ENCODE measurements around the gene CIAO2B. TPM values are rescaled to one million over a fixed set of nuclear protein-coding genes. Genes with fewer than 3 reads are reported as not detected.
"Not testable (repeated sequence)": the region's sequence is repeated elsewhere in the genome, so short reads cannot be mapped to it uniquely, and the experiment has no call there.

The CIAO2B gene
- total RNA-seq, result 162 and 164 TPM in 2 replicates

DNA sequence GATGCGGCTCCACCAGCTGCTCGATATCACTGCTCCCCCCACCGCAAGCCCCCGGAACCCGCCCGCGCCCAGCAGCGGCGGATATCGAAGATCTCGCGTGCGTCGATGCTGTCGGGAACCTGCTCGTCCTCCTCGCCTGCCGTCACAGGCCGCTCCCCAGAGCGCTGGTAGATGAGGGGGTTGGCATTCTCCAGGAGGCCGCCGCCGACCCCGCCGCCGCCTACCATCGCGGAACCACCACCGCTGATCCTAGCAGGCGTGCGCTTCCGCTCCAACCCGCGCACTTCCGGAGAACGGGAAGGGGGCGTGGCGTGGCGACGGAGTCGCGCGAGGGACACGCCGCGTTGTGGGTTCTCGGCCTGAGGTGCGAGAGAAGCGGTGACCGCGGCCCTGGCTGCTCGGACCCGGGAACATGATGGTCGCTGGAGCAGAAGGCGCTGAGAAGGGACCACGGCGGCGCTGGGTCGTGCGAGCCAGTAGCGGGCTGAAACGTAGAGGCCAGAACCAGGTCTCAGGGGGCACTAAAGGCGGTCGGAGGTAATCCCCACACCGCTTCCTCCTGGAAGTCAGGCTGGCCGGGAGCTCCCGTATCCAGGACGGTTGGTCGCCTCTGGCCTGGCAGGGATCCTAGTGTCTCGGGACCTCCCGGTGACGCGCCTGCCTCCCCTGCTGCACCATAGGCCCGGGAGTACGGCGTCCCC lies at the start of gene CIAO2B:
Gene CIAO2B (minus strand): TSS at position 265 of the 701 bp plus-strand sequence. CDS start 38 bp downstream, at position 227.
- peaks cover 53% of the 10 kb centered on the region for H3K4me1 Mint-ChIP-seq (ENCODE audit: low read depth)
- intact Hi-C loops (cut with micrococcal nuclease), result loop anchor here (1.0 to 2.0 kb wide), 3 partner anchors 13 to 61 kb away; partner anchors contain the start of gene PDP2
- peak within 1 kb of the TSS; percentile 96 for H3K4me3 Mint-ChIP-seq

DNA sequence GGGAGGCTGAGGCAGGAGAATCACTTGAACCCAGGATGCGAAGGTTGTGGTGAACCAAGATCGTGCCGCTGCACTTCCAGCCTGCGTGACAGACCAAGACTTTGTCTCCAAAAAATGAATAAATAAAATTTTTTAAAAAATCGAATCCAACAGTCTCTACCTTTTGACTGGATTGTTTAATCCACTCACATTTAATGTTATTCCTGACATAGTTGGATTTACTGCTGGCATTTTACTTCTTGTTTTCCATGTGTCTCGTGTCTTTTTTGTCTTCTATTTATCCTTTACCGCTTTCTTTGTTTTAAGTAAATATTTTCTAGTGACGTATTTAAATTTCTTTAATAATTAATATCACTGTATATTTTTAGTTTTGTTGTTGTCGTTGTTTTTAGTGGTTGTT lies 48.8 kb upstream of the CIAO2B start:
- Mint-ChIP-seq H3K36me3 (ENCODE audit: low read depth) (peaks cover 9% of the 10 kb centered on the region), H3K27me3 (ENCODE audit: insufficient read depth) (no peaks in the 10 kb centered on the region), H3K9me3 (no peaks in the 10 kb centered on the region), H3K27ac (peak overlapping the region; percentile 99), H3K4me3 (no peak overlapping the region), H3K4me1 (ENCODE audit: low read depth) (peaks cover 60% of the 10 kb centered on the region)
- intact Hi-C loops (cut with micrococcal nuclease), result no loop called here
- DNase-seq (ENCODE audit: low spot score), result no peak

More for the DNA sequence above, at the start of gene CIAO2B:
- peak; percentile 88 for DNase-seq (ENCODE audit: low spot score)
- Mint-ChIP-seq H3K9me3 (no peaks in the 10 kb centered on the region), H3K27me3 (ENCODE audit: insufficient read depth) (no peaks in the 10 kb centered on the region), H3K27ac (peak within 1 kb of the TSS; percentile 87), H3K36me3 (ENCODE audit: low read depth) (peaks cover 31% of the 10 kb centered on the region)

DNA sequence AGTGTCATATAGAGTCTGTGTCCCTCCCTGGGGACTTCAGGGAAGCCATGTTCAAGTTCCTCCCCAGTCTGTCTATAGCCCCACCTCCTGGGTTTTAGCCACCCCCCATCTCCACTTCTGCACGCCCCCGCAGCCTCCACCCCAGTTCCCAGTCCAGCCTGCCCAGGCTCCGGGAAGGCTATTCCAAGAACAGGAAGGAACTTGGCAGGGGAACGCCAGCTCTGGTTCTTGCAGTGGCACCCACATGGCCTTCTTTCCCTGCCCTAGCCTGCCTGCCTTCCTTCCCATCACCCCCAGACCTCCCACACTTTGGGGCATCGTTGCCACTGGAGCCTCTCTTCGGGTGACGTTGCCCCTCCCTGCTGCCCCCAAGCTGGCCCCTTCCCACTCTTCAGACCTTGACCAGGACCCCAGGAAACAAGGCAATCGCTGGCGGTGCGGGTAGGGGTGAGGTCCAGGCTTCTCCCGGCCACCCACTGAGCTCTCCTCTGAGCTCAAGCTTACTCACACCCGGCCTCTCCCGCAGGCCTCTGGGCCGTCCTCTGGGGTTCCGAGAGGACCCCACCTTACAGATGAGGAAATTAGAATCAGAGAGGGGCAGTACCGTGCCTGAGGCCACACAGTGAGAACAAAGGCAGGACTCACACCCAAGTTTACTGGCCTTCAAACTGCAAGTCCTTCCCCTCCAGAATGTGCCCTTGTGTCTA lies 45.0 kb upstream of the CIAO2B start:
- H3K9me3 Mint-ChIP-seq, result no peaks in the 10 kb centered on the region
- peaks cover 68% of the 10 kb centered on the region for H3K4me1 Mint-ChIP-seq (ENCODE audit: low read depth)
- intact Hi-C loops (cut with micrococcal nuclease), result no loop called here
- no peaks in the 10 kb centered on the region for H3K27me3 Mint-ChIP-seq (ENCODE audit: insufficient read depth)
- peaks cover 1% of the 10 kb centered on the region for H3K36me3 Mint-ChIP-seq (ENCODE audit: low read depth)
- H3K4me3 Mint-ChIP-seq, result no peak overlapping the region
- peak overlapping the region; percentile 18 for H3K27ac Mint-ChIP-seq
- no peak for DNase-seq (ENCODE audit: low spot score)

DNA sequence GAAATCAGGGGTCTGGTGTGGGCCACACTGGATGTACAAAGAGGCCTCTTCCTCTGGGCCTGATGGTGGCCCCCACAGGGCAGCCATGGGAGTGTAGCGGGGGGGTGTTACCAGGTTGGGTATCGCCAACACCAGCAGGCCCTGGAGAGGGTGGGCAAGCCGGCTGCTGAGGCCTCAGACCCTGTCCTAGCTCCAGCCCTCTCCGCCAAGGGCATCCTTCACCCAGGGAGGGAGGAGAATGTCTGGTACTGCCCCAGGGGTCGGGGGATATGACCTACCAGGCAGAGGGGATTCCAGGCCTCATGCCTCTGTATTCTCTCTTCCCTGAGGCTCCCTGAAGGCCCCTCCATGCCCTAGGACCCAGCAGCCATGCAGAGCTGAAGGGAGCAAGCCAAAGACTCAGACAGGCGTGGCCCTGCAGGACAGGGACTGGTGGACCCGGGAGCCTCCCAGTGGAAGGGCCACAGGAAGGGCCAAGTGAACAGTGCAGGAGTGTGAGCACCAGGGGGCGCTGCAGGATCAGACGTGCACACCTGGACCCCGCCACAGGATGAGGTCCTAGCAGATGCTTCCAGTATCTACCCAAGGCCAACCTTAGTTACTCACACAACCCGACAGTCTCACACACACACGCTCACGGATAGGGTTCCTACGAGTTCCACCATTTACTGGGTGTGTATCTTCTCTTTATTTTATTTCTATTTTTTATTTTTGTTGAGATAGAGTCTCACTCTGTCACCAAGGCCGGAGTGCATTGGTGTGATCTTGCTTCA lies 43.3 kb upstream of the CIAO2B start:
- peak overlapping the region; percentile 75 for H3K27ac Mint-ChIP-seq
- intact Hi-C loops (cut with micrococcal nuclease), result loop anchor here (1.0 to 2.0 kb wide), 8 partner anchors 23 to 208 kb away; partner anchors contain the start of genes FBXL8, PHAF1 and TRADD
- no peak overlapping the region for H3K4me3 Mint-ChIP-seq
- H3K36me3 Mint-ChIP-seq (ENCODE audit: low read depth), result peaks cover 1% of the 10 kb centered on the region
- no peaks in the 10 kb centered on the region for H3K9me3 Mint-ChIP-seq
- peaks cover 57% of the 10 kb centered on the region for H3K4me1 Mint-ChIP-seq (ENCODE audit: low read depth)
- DNase-seq (ENCODE audit: low spot score), result peak; percentile 83
- no peaks in the 10 kb centered on the region for H3K27me3 Mint-ChIP-seq (ENCODE audit: insufficient read depth)

DNA sequence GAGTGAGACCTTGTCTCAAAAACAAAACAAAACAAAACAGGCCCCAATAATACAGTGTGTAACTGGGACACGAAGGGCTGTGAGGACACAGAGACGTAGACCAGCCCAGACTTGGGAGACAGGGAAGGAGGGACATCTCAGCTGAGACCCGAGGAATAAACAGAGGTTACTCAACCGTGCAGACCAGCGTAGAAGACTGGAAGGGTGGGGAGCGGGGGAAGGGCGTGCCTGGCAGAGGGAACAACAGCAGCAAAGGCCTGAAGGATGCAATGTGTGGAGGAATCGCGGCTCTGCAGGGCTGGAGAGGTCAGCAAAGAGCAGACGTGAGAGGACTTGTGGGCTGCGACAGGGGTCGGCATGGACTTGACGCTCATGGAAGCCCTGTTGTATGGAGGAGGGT lies 42.5 kb upstream of the CIAO2B start:
- intact Hi-C loops (cut with micrococcal nuclease), result loop anchor here (1.0 to 2.0 kb wide), 8 partner anchors 22 to 209 kb away; partner anchors contain the start of genes FBXL8, PHAF1 and TRADD
- peaks cover 1% of the 10 kb centered on the region for H3K36me3 Mint-ChIP-seq (ENCODE audit: low read depth)
- no peaks in the 10 kb centered on the region for H3K9me3 Mint-ChIP-seq
- peaks cover 51% of the 10 kb centered on the region for H3K4me1 Mint-ChIP-seq (ENCODE audit: low read depth)
- H3K27ac Mint-ChIP-seq, result peak overlapping the region; percentile 22
- DNase-seq (ENCODE audit: low spot score), result no peak
- H3K27me3 Mint-ChIP-seq (ENCODE audit: insufficient read depth), result no peaks in the 10 kb centered on the region
- peak overlapping the region; percentile 9 for H3K4me3 Mint-ChIP-seq

DNA sequence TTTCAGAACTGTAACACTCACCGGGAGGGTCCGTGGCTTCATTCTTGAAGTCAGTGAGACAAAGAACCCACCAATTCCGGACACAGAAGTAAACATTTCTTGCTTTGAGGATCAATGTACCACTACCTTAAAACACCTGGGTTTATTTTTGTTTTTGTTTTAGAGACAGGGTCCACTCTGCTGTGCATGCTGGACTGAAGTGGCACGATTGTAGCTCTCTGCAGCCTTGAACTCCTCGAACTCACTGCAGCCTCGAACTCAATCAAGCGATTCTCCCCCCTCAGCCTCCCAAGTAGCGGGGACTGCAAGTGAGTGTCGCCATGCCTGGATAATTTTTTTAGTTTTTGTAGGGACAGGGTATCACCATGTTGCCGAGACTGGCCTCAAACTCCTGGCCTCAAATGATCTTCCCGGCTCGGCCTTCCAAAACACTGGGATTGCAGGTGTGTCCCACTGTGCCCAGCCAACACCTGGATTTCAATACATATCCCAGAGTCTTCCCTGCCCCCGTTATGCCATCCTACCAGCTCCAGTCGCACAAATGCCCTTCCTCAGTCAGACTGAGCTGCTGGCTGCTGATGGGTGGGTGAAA lies 41.2 kb upstream of the CIAO2B start:
- Mint-ChIP-seq H3K4me1 (ENCODE audit: low read depth) (peaks cover 41% of the 10 kb centered on the region), H3K27me3 (ENCODE audit: insufficient read depth) (no peaks in the 10 kb centered on the region), H3K36me3 (ENCODE audit: low read depth) (peaks cover 1% of the 10 kb centered on the region), H3K4me3 (peak overlapping the region; percentile 80), H3K9me3 (no peaks in the 10 kb centered on the region), H3K27ac (peak overlapping the region; percentile 80)
- intact Hi-C loops (cut with micrococcal nuclease), result loop anchor here (1.0 kb wide), 1 partner anchor 9 kb away; no protein-coding TSS in a partner anchor
- DNase-seq (ENCODE audit: low spot score), result no peak

DNA sequence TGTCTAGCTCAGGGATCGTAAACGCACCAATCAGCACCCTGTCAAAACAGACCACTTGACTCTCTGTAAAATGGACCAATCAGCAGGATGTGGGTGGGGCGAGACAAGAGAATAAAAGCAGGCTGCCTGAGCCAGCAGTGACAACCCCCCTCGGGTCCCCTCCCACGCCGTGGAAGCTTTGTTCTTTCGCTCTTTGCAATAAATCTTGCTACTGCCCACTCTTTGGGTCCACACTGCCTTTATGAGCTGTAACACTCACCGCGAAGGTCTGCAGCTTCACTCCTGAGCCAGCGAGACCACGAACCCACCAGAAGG lies 40.7 kb upstream of the CIAO2B start:
- Mint-ChIP-seq H3K4me1 (ENCODE audit: low read depth) (peaks cover 39% of the 10 kb centered on the region), H3K4me3 (peak overlapping the region; percentile 80), H3K27ac (peak overlapping the region; percentile 80)
- H3K36me3 Mint-ChIP-seq (ENCODE audit: low read depth); H3K27me3 Mint-ChIP-seq (ENCODE audit: insufficient read depth); H3K9me3 Mint-ChIP-seq: not testable (repeated sequence)
- intact Hi-C loops (cut with micrococcal nuclease), result loop anchor here (1.0 kb wide), 1 partner anchor 9 kb away; no protein-coding TSS in a partner anchor
- DNase-seq (ENCODE audit: low spot score), result peak; percentile 26

DNA sequence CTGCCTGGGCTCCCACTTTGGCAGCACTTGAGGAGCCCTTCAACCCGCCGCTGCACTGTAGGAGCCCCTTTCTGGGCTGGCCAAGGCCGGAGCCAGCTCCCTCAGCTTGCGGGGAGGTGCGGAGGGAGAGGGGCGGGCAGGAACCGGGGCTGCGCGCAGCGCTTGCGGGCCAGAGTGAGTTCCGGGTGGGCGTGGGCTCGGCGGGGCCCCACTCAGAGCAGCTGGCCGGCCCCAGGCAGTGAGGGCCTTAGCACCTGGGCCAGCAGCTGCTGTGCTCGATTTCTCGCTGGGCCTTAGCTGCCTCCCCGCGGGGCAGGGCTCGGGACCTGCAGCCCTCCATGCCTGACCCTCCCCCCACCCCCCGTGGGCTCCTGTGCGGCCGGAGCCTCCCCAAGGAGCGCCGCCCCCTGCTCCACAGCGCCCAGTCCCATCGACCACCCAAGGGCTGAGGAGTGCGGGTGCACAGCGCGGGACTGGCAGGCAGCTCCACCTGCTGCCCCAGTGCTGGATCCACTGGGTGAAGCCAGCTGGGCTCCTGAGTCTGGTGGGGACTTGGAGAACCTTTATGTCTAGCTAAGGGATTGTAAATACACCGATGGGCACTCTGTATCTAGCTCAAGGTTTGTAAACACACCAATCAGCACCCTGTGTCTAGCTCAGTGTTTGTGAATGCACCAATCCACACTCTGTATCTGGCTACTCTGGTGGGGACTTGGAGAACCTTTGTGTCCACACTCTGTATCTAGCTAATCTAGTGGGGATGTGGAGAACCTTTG lies 40.1 kb upstream of the CIAO2B start:
- DNase-seq (ENCODE audit: low spot score); H3K27me3 Mint-ChIP-seq (ENCODE audit: insufficient read depth); H3K36me3 Mint-ChIP-seq (ENCODE audit: low read depth); H3K9me3 Mint-ChIP-seq; intact Hi-C loops (cut with micrococcal nuclease): not testable (repeated sequence)
- Mint-ChIP-seq H3K4me3 (peak overlapping the region; percentile 80), H3K4me1 (ENCODE audit: low read depth) (peaks cover 39% of the 10 kb centered on the region), H3K27ac (peak overlapping the region; percentile 80)

DNA sequence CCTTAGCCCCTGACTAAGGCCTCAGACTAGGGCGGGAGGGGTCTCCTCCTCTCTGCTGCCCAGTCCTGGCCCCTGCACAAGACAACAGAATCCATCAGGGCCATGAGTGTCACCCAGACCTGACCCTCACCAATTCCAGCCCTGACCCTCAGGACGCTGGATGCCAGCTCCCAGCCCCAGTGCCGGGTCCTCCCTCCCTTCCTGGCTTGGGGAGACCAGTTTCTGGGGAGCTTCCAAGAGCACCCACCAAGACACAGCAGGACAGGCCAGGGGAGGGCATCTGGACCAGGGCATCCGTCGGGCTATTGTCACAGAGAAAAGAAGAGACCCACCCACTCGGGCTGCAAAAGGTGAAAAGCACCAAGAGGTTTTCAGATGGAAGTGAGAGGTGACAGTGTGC lies 39.5 kb upstream of the CIAO2B start:
- Mint-ChIP-seq H3K36me3 (ENCODE audit: low read depth) (peaks cover 1% of the 10 kb centered on the region), H3K4me3 (no peak overlapping the region), H3K27ac (no peak overlapping the region), H3K27me3 (ENCODE audit: insufficient read depth) (peaks cover 2% of the 10 kb centered on the region), H3K4me1 (ENCODE audit: low read depth) (peaks cover 38% of the 10 kb centered on the region), H3K9me3 (no peaks in the 10 kb centered on the region)
- intact Hi-C loops (cut with micrococcal nuclease), result no loop called here
- no peak for DNase-seq (ENCODE audit: low spot score)

DNA sequence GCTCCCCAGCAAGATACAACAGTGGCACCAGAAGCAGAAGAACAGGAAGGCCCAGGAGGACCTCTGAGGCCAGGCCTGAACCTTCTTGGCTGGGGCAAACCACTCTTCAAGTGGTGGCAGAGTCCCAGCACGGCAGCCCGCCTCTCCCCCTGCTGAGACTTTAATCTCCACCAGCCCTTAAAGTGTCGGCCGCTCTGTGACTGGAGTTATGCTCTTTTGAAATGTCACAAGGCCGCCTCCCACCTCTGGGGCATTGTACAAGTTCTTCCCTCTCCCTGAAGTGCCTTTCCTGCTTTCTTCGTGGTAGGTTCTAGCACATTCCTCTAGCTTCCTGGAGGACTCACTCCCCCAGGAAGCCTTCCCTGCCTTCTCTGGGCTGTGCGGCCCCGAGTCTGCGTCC lies 38.8 kb upstream of the CIAO2B start:
- Mint-ChIP-seq H3K27me3 (ENCODE audit: insufficient read depth) (peaks cover 2% of the 10 kb centered on the region), H3K36me3 (ENCODE audit: low read depth) (peaks cover 1% of the 10 kb centered on the region), H3K27ac (no peak overlapping the region), H3K9me3 (no peaks in the 10 kb centered on the region), H3K4me1 (ENCODE audit: low read depth) (peaks cover 31% of the 10 kb centered on the region), H3K4me3 (no peak overlapping the region)
- intact Hi-C loops (cut with micrococcal nuclease), result no loop called here
- DNase-seq (ENCODE audit: low spot score), result no peak

DNA sequence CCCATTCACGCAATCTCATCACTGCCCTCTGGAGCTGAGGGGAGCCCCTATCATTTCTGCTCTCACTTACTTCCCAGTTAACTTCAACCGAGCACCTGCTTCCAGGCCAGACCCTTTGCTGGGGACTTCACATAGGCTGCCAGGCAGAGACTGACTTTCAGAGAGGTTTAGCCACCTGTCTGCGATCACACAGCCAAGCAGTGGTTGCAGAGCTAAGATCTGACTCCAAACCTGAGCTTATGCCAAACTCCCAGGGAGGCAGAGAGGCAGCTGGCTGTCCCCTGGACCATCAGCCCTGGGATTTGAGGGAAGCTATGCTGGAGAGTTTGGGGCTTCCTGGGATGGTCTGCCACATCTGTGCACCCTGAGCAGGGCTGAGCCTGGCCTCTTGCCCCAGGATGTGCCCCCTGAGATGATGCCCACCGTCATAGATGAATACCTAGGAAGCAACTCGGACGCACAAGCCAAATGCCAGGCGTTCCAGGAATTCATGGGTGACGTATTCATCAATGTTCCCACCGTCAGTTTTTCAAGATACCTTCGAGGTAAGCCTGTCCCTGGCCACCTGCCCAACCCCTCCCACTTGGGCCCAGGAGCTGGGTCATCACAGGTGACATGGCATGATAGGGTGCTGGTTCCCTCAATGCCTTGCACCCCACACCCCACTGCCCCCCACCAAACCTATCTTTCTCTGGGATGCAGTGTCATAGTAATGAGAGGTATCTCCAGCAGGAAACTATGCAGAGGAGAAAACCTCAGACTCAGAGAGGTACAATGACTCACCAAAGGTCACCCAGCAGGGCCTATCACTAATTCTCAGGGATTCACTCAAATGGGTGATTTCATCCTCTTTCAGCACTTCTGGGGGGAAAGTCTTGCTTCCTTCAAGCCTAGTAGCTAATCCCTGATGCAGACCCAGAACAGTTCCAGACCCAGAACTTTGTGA lies 36.8 kb upstream of the CIAO2B start:
- peaks cover 3% of the 10 kb centered on the region for H3K27me3 Mint-ChIP-seq (ENCODE audit: insufficient read depth)
- H3K4me1 Mint-ChIP-seq (ENCODE audit: low read depth), result peaks cover 15% of the 10 kb centered on the region
- peaks cover 3% of the 10 kb centered on the region for H3K36me3 Mint-ChIP-seq (ENCODE audit: low read depth)
- no peak overlapping the region for H3K27ac Mint-ChIP-seq
- no peak overlapping the region for H3K4me3 Mint-ChIP-seq
- DNase-seq (ENCODE audit: low spot score), result no peak
- intact Hi-C loops (cut with micrococcal nuclease), result no loop called here
- H3K9me3 Mint-ChIP-seq, result no peaks in the 10 kb centered on the region
